Activated naive CD4-positive, alpha-beta T cell treated with anti-CD3 and anti-CD28 coated beads, Interleukin-2, amount 50 U/mL, for 72 hours (primary cell): Measurements from ENCODE around the gene SFSWAP. TPM values are rescaled to one million over a fixed set of nuclear protein-coding genes. Genes with fewer than 3 reads are reported as not detected.
"Not testable (repeated sequence)": the region's sequence is repeated elsewhere in the genome, so short reads cannot be mapped to it uniquely, and the experiment has no call there.

ENCODE experiments used
- ATAC-seq, 2 donors: fragments of 150-1000 bp; cut with Tn5 transposase; 2 replicates each; pipeline ENCODE4 v1.10.0; 2021; ENCODE audit warnings: mild to moderate bottlenecking in 2 of 2, moderate library complexity in 2 of 2
- DNase-seq, 2 donors: peaks; one replicate each; pipeline ENCODE4 v3.0.0; 2021 to 2022; ENCODE audit warnings: low spot score in 2 of 2
- H3K27ac Mint-ChIP-seq, 2 donors: one replicate each; pipeline ENCODE4 v1.8.0; 2022; ENCODE audit warnings: mild to moderate bottlenecking in 2 of 2, mixed read lengths in 2 of 2
- H3K36me3 Mint-ChIP-seq, 2 donors: one replicate each; pipeline ENCODE4 v1.8.0; 2022; ENCODE audit warnings: mixed read lengths in 2 of 2
- H3K9me3 Mint-ChIP-seq, 2 donors: one replicate each; pipeline ENCODE4 v1.8.0; 2022; ENCODE audit warnings: mixed read lengths in 2 of 2
- total RNA-seq, 2 donors: library from RNA; stranded (reverse); gene quantifications; one replicate each; pipeline ENCODE4 v1.2.3, GENCODE V29; 2022

SFSWAP gene
- total RNA-seq, 2 donors from 2014 or later, result 54.9 to 64.0 TPM

GRCh38 chr12:131677067-131677466, 33.8 kb upstream of the SFSWAP start:
- H3K36me3 Mint-ChIP-seq, H3K27ac Mint-ChIP-seq, ATAC-seq, DNase-seq, H3K9me3 Mint-ChIP-seq: not testable (repeated sequence)

GRCh38 chr12:131677699-131678098, 33.2 kb upstream of the SFSWAP start:
- no peak for ATAC-seq
- H3K27ac Mint-ChIP-seq, result no peak overlapping the region

GRCh38 chr12:131678389-131679181, 32.3 kb upstream of the SFSWAP start:
- not testable (repeated sequence) for DNase-seq, H3K9me3 Mint-ChIP-seq, H3K36me3 Mint-ChIP-seq, H3K27ac Mint-ChIP-seq, ATAC-seq

More at GRCh38 chr12:131677699-131678098, 33.2 kb upstream of the SFSWAP start:
- Mint-ChIP-seq H3K36me3 (no peaks in the 10 kb centered on the region), H3K9me3 (peaks cover 0 to 3% of the 10 kb centered on the region in 2 donors)
- DNase-seq, result no peak

GRCh38 chr12:131679186-131679585, 31.7 kb upstream of the SFSWAP start:
- H3K27ac Mint-ChIP-seq, H3K9me3 Mint-ChIP-seq, DNase-seq, H3K36me3 Mint-ChIP-seq, ATAC-seq: not testable (repeated sequence)

- not testable (repeated sequence) for DNase-seq, H3K9me3 Mint-ChIP-seq, H3K36me3 Mint-ChIP-seq, H3K27ac Mint-ChIP-seq, ATAC-seq
These were observed 31.1 kb upstream of the SFSWAP start for GRCh38 chr12:131679816-131680215.

- not testable (repeated sequence) for DNase-seq, H3K27ac Mint-ChIP-seq, H3K36me3 Mint-ChIP-seq, ATAC-seq, H3K9me3 Mint-ChIP-seq
These were observed 30.3 kb upstream of the SFSWAP start for GRCh38 chr12:131680392-131681256.

GRCh38 chr12:131681257-131681620, 29.7 kb upstream of the SFSWAP start:
- DNase-seq (no peak), ATAC-seq (no peak)
- H3K36me3 Mint-ChIP-seq, result no peaks in the 10 kb centered on the region
- H3K27ac Mint-ChIP-seq, result no peak overlapping the region
- H3K9me3 Mint-ChIP-seq, result peaks cover 0 to 9% of the 10 kb centered on the region in 2 donors

GRCh38 chr12:131681746-131682509, 29.0 kb upstream of the SFSWAP start:
- H3K36me3 Mint-ChIP-seq, H3K9me3 Mint-ChIP-seq: not testable (repeated sequence)
- ATAC-seq, result peak; percentile 89 to 99
- H3K27ac Mint-ChIP-seq, result peak overlapping the region in 1 of 2 donors; percentile 54
- peak; percentile 61 to 84 for DNase-seq

GRCh38 chr12:131682510-131682895, 28.4 kb upstream of the SFSWAP start:
- Mint-ChIP-seq H3K27ac (peak overlapping the region in 1 of 2 donors; percentile 10), H3K9me3 (peaks cover 0 to 9% of the 10 kb centered on the region in 2 donors), H3K36me3 (no peaks in the 10 kb centered on the region)
- DNase-seq (peak in 1 of 2 donors; percentile 35), ATAC-seq (peak; percentile 26 to 38)

- Mint-ChIP-seq H3K9me3 (peaks cover 5 to 15% of the 10 kb centered on the region in 2 donors), H3K27ac (peak overlapping the region in 1 of 2 donors; percentile 57), H3K36me3 (no peaks in the 10 kb centered on the region)
- ATAC-seq (no peak), DNase-seq (no peak)
These were observed 27.4 kb upstream of the SFSWAP start for GRCh38 chr12:131683266-131684014.

- H3K27ac Mint-ChIP-seq, result no peak overlapping the region
- DNase-seq, result no peak
- H3K9me3 Mint-ChIP-seq, result peaks cover 8 to 15% of the 10 kb centered on the region in 2 donors
- H3K36me3 Mint-ChIP-seq, result no peaks in the 10 kb centered on the region
- no peak for ATAC-seq
These were observed 26.7 kb upstream of the SFSWAP start for GRCh38 chr12:131684015-131684725.

- peak in 1 of 2 donors; percentile 33 for ATAC-seq
- Mint-ChIP-seq H3K36me3 (no peaks in the 10 kb centered on the region), H3K27ac (no peak overlapping the region), H3K9me3 (peaks cover 8 to 14% of the 10 kb centered on the region in 2 donors)
- DNase-seq, result no peak
These were observed 23.4 kb upstream of the SFSWAP start for GRCh38 chr12:131687346-131688125.

GRCh38 chr12:131688131-131688844, 22.6 kb upstream of the SFSWAP start:
- Mint-ChIP-seq H3K36me3 (no peaks in the 10 kb centered on the region), H3K27ac (no peak overlapping the region), H3K9me3 (peaks cover 7 to 8% of the 10 kb centered on the region in 2 donors)
- DNase-seq (no peak), ATAC-seq (peak in 1 of 2 donors; percentile 41)

GRCh38 chr12:131688845-131689154, 22.1 kb upstream of the SFSWAP start:
- Mint-ChIP-seq H3K27ac (no peak overlapping the region), H3K9me3 (peaks cover 6 to 8% of the 10 kb centered on the region in 2 donors), H3K36me3 (no peaks in the 10 kb centered on the region)
- no peak for DNase-seq
- ATAC-seq, result no peak
